HepG2 (cell line): ENCODE results near the gene NOS1. TPM values are rescaled to one million over a fixed set of nuclear protein-coding genes. Genes with fewer than 3 reads are reported as not detected.

ENCODE experiments used
- ATAC-seq: fragments of 200-7000 bp; cut with Tn5 transposase; 3 replicates; pipeline ENCODE4 v1.9.1; 2020; ENCODE audit warnings: mild to moderate bottlenecking, moderate library complexity
- BruUV-seq: library from RNA; stranded (reverse); fragments of 400-500 nt; replicated peaks from 2 replicates; lab custom pipeline; 2021; lab: Mats Ljungman, UMichigan
- CTCF ChIA-PET: fragments of 300-600 bp; formaldehyde crosslinking; extraction: SDS; loops from one replicate; lab custom pipeline; 2021; ENCODE audit warnings: low total read pairs, inconsistent platforms, low intra/inter-chr PET ratio; lab: Yijun Ruan, JAX
- POLR2A ChIA-PET: fragments of 350-600 bp; sonication (Branson Sonifier 250); formaldehyde crosslinking; loops from one replicate; lab custom pipeline; 2020; ENCODE audit warnings: antibody characterized with exemption, inconsistent platforms; lab: Yijun Ruan, JAX
- DNase-seq: peaks from one replicate; pipeline ENCODE4 v3.0.0-alpha.2; 2015; ENCODE audit warnings: low spot score
- FAIRE-seq: peaks from 3 replicates; lab custom pipeline; 2011; peaks lifted over from hg19 to GRCh38; lab: Jason Lieb, UNC
- H2AFZ ChIP-seq: one replicate; pipeline ENCODE4 v1.6.1; 2011; ENCODE audit warnings: low read length, inconsistent platforms
- H3K27ac ChIP-seq: fragments of 300-600 bp; 3 replicates; pipeline ENCODE4 v1.8.0; 2011; ENCODE audit warnings: mixed run types, mild to moderate bottlenecking, mixed read lengths, low read length, inconsistent platforms; ENCODE audit not compliant: insufficient read depth; ENCODE audit errors: extremely low read length
- H3K27me3 ChIP-seq, 2 experiments: fragments of 200-600 bp in 1 of 2; 2 replicates in 1 of 2; 3 replicates in 1 of 2; pipeline versions ENCODE4 v1.6.0 to v1.8.0; 2011; ENCODE audit warnings: low read length in 2 of 2, mild to moderate bottlenecking in 2 of 2, moderate library complexity in 2 of 2, inconsistent platforms in 1 of 2; ENCODE audit not compliant: insufficient read depth in 2 of 2, control insufficient read depth in 1 of 2
- H3K36me3 ChIP-seq, 2 experiments: fragments of 200-600 bp in 1 of 2; replicated peaks in 1 of 2; 2 replicates in 1 of 2; 3 replicates in 1 of 2; pipeline versions ENCODE4 v1.5.1 to v1.8.0; 2011; ENCODE audit warnings: low read length in 2 of 2, inconsistent platforms in 1 of 2; ENCODE audit not compliant: insufficient read depth in 2 of 2, control insufficient read depth in 1 of 2
- H3K4me1 ChIP-seq: 2 replicates; pipeline ENCODE4 v1.5.1; 2012; ENCODE audit warnings: low read length, inconsistent platforms; ENCODE audit not compliant: insufficient read depth
- H3K4me2 ChIP-seq: 2 replicates; pipeline ENCODE4 v1.6.0; 2011; ENCODE audit warnings: low read depth, low read length, inconsistent platforms
- H3K4me3 ChIP-seq, 3 experiments: fragments of 200-600 bp in 1 of 3; sonication (generic), shearing (Covaris generic) in 1 of 3; replicated peaks in 1 of 3; 2 replicates each; pipeline ENCODE4 v1.5.1; 2011 to 2016; ENCODE audit warnings: low read length in 3 of 3, inconsistent platforms in 2 of 3, low read depth in 2 of 3, mild to moderate bottlenecking in 2 of 3, control low read depth in 1 of 3, mixed read lengths in 1 of 3; ENCODE audit not compliant: insufficient read depth in 1 of 3
- H3K79me2 ChIP-seq: one replicate; pipeline ENCODE4 v1.6.1; 2011; ENCODE audit warnings: low read length, inconsistent platforms; ENCODE audit not compliant: insufficient read depth
- H3K9ac ChIP-seq: 2 replicates; pipeline ENCODE4 v1.6.0; 2011; ENCODE audit warnings: mild to moderate bottlenecking, low read depth, low read length, inconsistent platforms; ENCODE audit not compliant: insufficient read depth
- H3K9me3 ChIP-seq: 2 replicates; pipeline ENCODE4 v1.5.1; 2012; ENCODE audit warnings: mild to moderate bottlenecking, low read length
- H4K20me1 ChIP-seq: 2 replicates; pipeline ENCODE4 v1.6.0; 2011; ENCODE audit warnings: inconsistent platforms, mild to moderate bottlenecking, low read length, moderate library complexity; ENCODE audit not compliant: insufficient read depth
- CCDC6 ChIP-seq: sonication (generic); formaldehyde crosslinking; IDR thresholded peaks from 2 replicates; pipeline ENCODE4 v1.8.1; 2022; ENCODE audit warnings: mild to moderate bottlenecking, missing genetic modification reagents, moderate library complexity
- GPN1 ChIP-seq: sonication (generic); formaldehyde crosslinking; IDR thresholded peaks from 2 replicates; pipeline ENCODE4 v1.5.1; 2020; ENCODE audit warnings: missing genetic modification reagents, borderline replicate concordance
- HOXA5 ChIP-seq: sonication (generic); formaldehyde crosslinking; IDR thresholded peaks from 2 replicates; pipeline ENCODE4 v1.4.0; 2020; ENCODE audit warnings: missing genetic modification reagents
- NR2F6 ChIP-seq, 2 experiments: IDR thresholded peaks; 2 replicates each; pipeline ENCODE4 v1.6.1; 2016; ENCODE audit warnings: antibody characterized with exemption in 1 of 2, mild to moderate bottlenecking in 1 of 2
- ONECUT2 ChIP-seq: sonication (generic); formaldehyde crosslinking; IDR thresholded peaks from 2 replicates; pipeline ENCODE4 v1.4.0; 2020; ENCODE audit warnings: missing genetic modification reagents
- PAF1 ChIP-seq: IDR thresholded peaks from 2 replicates; pipeline ENCODE4 v1.6.1; 2016; ENCODE audit warnings: missing genetic modification reagents, missing compliant biosample characterization
- WGBS: methylation state at CpG from one replicate; pipeline ENCODE4 v1.1.6; 2017; ENCODE audit warnings: low lambda C conversion rate; 5-methylcytosine and 5-hydroxymethylcytosine counted together
- in situ Hi-C: cut with HindIII; loops from 2 replicates; pipeline ENCODE4 v1.10.0; 2017; ENCODE audit warnings: low pct_unique_long_range_greater_than_20kb; ENCODE audit not compliant: extremely low pct_ligation_motif_present
- intact Hi-C: fragments of 100-400 bp; cut with micrococcal nuclease; formaldehyde crosslinking; loops from one replicate; pipeline ENCODE4 v1.10.0; 2022; ENCODE audit not compliant: unreplicated experiment
- polyA plus RNA-seq, 8 experiments: library from polyadenylated mRNA; depleted of rRNA in 3 of 8; stranded (reverse) in 7 of 8; unstranded in 1 of 8; fragments of >200 nt; fragmentation: Illumina TruSeq in 4 of 8; extraction: Trizol in 4 of 8; gene quantifications; 2 replicates each; pipeline versions ENCODE4 v1.2.1 to v1.2.3, GENCODE V29; 2011 to 2016; ENCODE audit warnings: low read depth in 4 of 8, missing spikeins in 1 of 8, mixed read lengths in 1 of 8; ENCODE audit not compliant: insufficient read depth in 1 of 8
- total RNA-seq, 5 experiments: library from RNA; depleted of rRNA; stranded (reverse); fragments of >200 nt; fragmentation: Illumina TruSeq; extraction: Trizol; gene quantifications; 2 replicates each; pipeline ENCODE4 v1.2.3, GENCODE V29; 2016; ENCODE audit warnings: low read depth in 1 of 5
- TF ChIP-seq, protein P1 (sequence below): IDR thresholded peaks from 2 replicates; pipeline ENCODE4 v1.6.1; 2018; ENCODE audit warnings: missing genetic modification reagents, mild to moderate bottlenecking, missing compliant biosample characterization
- TF ChIP-seq, protein P2 (sequence below): sonication (generic); formaldehyde crosslinking; IDR thresholded peaks from 2 replicates; pipeline ENCODE4 v1.4.0; 2020; ENCODE audit warnings: low read depth, mild to moderate bottlenecking, missing genetic modification reagents
- TF ChIP-seq, protein P3 (sequence below): sonication (generic); formaldehyde crosslinking; IDR thresholded peaks from 2 replicates; pipeline ENCODE4 v1.4.0; 2020; ENCODE audit warnings: missing genetic modification reagents; ENCODE audit errors: not compliant biosample characterization
- TF ChIP-seq, protein P4 (sequence below): sonication (generic); formaldehyde crosslinking; IDR thresholded peaks from 2 replicates; pipeline ENCODE4 v1.9.0; 2021; ENCODE audit warnings: missing genetic modification reagents, borderline replicate concordance
- TF ChIP-seq, protein P5 (sequence below): sonication (generic); formaldehyde crosslinking; IDR thresholded peaks from 2 replicates; pipeline ENCODE4 v1.4.0; 2020; ENCODE audit warnings: mild to moderate bottlenecking, missing genetic modification reagents

NOS1 gene
- total and polyA plus RNA-seq, 2 of the 13 experiments (the other 11 are each of a cell fraction or from before 2014, with no cell fraction given) = not detected

DNA sequence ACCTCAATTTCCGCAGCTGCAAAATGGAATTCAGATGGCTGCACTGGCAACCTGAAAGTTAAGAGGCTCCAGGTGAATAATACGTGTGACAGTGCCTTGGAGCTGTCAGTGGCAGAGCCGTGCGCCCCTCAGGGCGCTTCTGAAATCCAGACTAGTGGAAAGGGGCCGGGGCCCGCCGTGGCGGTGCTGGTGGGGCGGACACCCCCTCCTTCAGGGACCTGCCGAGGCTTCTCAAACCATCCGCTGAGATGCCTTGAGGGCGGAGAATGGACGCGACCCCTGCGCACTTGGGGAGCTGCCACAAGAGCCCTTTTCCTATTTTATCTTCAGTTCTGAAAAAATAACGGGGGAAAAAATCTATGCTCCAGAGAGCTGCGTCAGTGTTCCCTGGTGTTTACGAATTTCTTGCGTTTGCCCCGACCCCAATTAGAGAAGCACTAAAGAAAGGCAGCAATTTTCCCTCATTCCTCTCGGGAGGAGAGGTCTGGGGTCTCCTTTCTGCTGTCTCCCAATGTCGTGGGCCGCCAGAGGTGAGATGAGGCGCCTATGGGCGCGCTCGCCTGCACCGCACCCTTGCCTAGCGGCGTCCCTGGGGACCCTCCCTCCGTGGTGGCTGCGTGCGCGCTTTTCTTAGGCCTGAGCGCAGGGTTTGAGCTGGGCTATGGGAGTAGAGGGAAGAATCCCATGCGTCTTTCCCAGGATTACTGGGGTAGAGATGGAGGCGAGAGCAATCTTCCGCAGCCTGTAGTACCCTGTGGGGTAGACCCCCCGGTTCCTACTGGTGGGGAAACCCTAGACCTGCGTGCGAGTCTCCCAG lies 2.2 kb downstream of the NOS1 start (continued):
- TF ChIP-seq, protein P1, sequence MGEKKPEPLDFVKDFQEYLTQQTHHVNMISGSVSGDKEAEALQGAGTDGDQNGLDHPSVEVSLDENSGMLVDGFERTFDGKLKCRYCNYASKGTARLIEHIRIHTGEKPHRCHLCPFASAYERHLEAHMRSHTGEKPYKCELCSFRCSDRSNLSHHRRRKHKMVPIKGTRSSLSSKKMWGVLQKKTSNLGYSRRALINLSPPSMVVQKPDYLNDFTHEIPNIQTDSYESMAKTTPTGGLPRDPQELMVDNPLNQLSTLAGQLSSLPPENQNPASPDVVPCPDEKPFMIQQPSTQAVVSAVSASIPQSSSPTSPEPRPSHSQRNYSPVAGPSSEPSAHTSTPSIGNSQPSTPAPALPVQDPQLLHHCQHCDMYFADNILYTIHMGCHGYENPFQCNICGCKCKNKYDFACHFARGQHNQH (CRISPR knock-in tag) = no peak
- no peak for TF ChIP-seq NR2F6 (IDR thresholded peaks at IDR 0.05)
- no peak for TF ChIP-seq NR2F6 (CRISPR knock-in tag; IDR thresholded peaks at IDR 0.05)
- TF ChIP-seq, protein P2, sequence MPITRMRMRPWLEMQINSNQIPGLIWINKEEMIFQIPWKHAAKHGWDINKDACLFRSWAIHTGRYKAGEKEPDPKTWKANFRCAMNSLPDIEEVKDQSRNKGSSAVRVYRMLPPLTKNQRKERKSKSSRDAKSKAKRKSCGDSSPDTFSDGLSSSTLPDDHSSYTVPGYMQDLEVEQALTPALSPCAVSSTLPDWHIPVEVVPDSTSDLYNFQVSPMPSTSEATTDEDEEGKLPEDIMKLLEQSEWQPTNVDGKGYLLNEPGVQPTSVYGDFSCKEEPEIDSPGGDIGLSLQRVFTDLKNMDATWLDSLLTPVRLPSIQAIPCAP (CRISPR knock-in tag) = no peak
- no peak for TF ChIP-seq CCDC6 (CRISPR knock-in tag)

DNA sequence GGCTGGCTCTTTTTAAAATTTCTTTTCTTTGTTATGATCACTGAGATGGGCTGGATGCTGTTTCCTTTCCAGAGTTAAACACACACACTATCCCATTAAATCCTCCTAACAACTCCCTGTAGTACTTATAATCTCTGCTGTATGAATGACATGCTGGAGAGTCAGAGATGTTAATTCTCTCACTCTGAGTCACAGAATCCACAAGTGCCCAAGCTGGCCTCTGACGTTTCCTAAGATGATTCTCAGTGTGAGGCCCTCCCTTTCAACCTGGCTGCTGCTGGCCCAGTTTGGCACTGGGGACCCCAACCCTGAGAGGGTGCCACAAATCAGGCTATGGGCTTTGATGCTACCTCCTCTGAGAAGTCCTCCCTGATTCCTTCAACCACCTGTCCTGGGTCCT lies 5.4 kb downstream of the NOS1 start:
- no peaks in the 10 kb centered on the region for H3K79me2 ChIP-seq
- in situ Hi-C loops = no loop called here

More for the DNA sequence above, 5.4 kb downstream of the NOS1 start:
- FAIRE-seq = no peak
- TF ChIP-seq HOXA5 (CRISPR knock-in tag) (no peak), ONECUT2 (CRISPR knock-in tag) (no peak), PAF1 (CRISPR knock-in tag) (no peak), GPN1 (no peak)
- TF ChIP-seq, protein P3, sequence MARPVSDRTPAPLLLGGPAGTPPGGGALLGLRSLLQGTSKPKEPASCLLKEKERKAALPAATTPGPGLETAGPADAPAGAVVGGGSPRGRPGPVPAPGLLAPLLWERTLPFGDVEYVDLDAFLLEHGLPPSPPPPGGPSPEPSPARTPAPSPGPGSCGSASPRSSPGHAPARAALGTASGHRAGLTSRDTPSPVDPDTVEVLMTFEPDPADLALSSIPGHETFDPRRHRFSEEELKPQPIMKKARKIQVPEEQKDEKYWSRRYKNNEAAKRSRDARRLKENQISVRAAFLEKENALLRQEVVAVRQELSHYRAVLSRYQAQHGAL (CRISPR knock-in tag) = no peak
- TF ChIP-seq, protein P4, sequence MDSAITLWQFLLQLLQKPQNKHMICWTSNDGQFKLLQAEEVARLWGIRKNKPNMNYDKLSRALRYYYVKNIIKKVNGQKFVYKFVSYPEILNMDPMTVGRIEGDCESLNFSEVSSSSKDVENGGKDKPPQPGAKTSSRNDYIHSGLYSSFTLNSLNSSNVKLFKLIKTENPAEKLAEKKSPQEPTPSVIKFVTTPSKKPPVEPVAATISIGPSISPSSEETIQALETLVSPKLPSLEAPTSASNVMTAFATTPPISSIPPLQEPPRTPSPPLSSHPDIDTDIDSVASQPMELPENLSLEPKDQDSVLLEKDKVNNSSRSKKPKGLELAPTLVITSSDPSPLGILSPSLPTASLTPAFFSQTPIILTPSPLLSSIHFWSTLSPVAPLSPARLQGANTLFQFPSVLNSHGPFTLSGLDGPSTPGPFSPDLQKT (CRISPR knock-in tag) = no peak
- TF ChIP-seq, protein P5, sequence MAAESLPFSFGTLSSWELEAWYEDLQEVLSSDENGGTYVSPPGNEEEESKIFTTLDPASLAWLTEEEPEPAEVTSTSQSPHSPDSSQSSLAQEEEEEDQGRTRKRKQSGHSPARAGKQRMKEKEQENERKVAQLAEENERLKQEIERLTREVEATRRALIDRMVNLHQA (CRISPR knock-in tag) = no peak
- POLR2A ChIA-PET = no interaction called here
- H3K4me2 ChIP-seq = no peak overlapping the region
- no peak overlapping the region for H3K27ac ChIP-seq
- H3K9ac ChIP-seq = no peak overlapping the region
- no peaks in the 10 kb centered on the region for H3K36me3 ChIP-seq
- WGBS = 0% methylated on average over 1 of the region's 1 CpG
- H3K4me3 ChIP-seq = no peak overlapping the region
- H4K20me1 ChIP-seq = no peaks in the 10 kb centered on the region
- H3K9me3 ChIP-seq = no peaks in the 10 kb centered on the region
- no peak overlapping the region for H2AFZ ChIP-seq
- DNase-seq = no peak
- BruUV-seq = no TSS peak
- H3K4me1 ChIP-seq = no peaks in the 10 kb centered on the region
- CTCF ChIA-PET = no interaction called here
- peaks cover 7 to 30% of the 10 kb centered on the region in 2 experiments; a peak in 4 of 5 replicates for H3K27me3 ChIP-seq
- ATAC-seq = no peak
- intact Hi-C loops = no loop called here
